MM.1S (cell line): Measurements from ENCODE around the gene MMP7.

ENCODE experiments used
- DNase-seq: peaks from one replicate; pipeline ENCODE4 v3.0.0-alpha.2; 2015
- H2AFZ ChIP-seq: fragments of 300-600 bp; sonication (generic); 2 replicates; pipeline ENCODE4 v1.6.0; 2016; ENCODE audit warnings: antibody characterized with exemption, low read length
- H3F3A ChIP-seq: fragments of 300-600 bp; sonication (generic); 2 replicates; pipeline ENCODE4 v1.6.1; 2016; ENCODE audit warnings: mild to moderate bottlenecking, antibody characterized with exemption, low read length, moderate library complexity, mixed read lengths; ENCODE audit not compliant: insufficient read depth
- H3K27ac ChIP-seq: fragments of 300-600 bp; sonication (generic); 2 replicates; pipeline ENCODE4 v1.5.1; 2016; ENCODE audit warnings: mild to moderate bottlenecking, low read length
- H3K27me3 ChIP-seq: fragments of 300-600 bp; sonication (generic); replicated peaks from 2 replicates; pipeline ENCODE4 v1.6.0; 2016; ENCODE audit warnings: low read length; ENCODE audit not compliant: insufficient read depth
- H3K36me3 ChIP-seq: fragments of 300-600 bp; sonication (generic); replicated peaks from 2 replicates; pipeline ENCODE4 v1.6.1; 2016; ENCODE audit warnings: mild to moderate bottlenecking, low read length, mixed read lengths; ENCODE audit not compliant: insufficient read depth
- H3K4me1 ChIP-seq: fragments of 300-600 bp; sonication (generic); 2 replicates; pipeline ENCODE4 v1.6.1; 2016; ENCODE audit warnings: low read length, mixed read lengths
- H3K4me2 ChIP-seq: fragments of 300-600 bp; sonication (generic); 2 replicates; pipeline ENCODE4 v1.6.0; 2016; ENCODE audit warnings: low read depth, low read length
- H3K4me3 ChIP-seq: fragments of 300-600 bp; sonication (generic); 2 replicates; pipeline ENCODE4 v1.5.1; 2016; ENCODE audit warnings: low read length, mixed read lengths
- H3K79me2 ChIP-seq: fragments of 300-600 bp; sonication (generic); 2 replicates; pipeline ENCODE4 v1.6.1; 2016; ENCODE audit warnings: mixed run types, low read length, mixed read lengths
- H3K9ac ChIP-seq: fragments of 300-600 bp; sonication (generic); 2 replicates; pipeline ENCODE4 v1.6.1; 2016; ENCODE audit warnings: low read length, mixed read lengths
- H3K9me2 ChIP-seq: fragments of 300-600 bp; sonication (generic); replicated peaks from 2 replicates; pipeline ENCODE4 v1.6.1; 2016; ENCODE audit warnings: mild to moderate bottlenecking, low read length, mixed read lengths; ENCODE audit not compliant: insufficient read depth
- H3K9me3 ChIP-seq: fragments of 300-600 bp; sonication (generic); replicated peaks from 2 replicates; pipeline ENCODE4 v1.6.1; 2016; ENCODE audit warnings: mild to moderate bottlenecking, low read length, mixed read lengths; ENCODE audit not compliant: insufficient read depth
- H4K20me1 ChIP-seq: fragments of 300-600 bp; sonication (generic); 2 replicates; pipeline ENCODE4 v1.6.1; 2016; ENCODE audit warnings: mild to moderate bottlenecking, low read length, moderate library complexity, mixed read lengths; ENCODE audit not compliant: insufficient read depth
- EZH2 ChIP-seq: fragments of 300-600 bp; sonication (generic); optimal IDR thresholded peaks from 2 replicates; pipeline ENCODE3; 2017; ENCODE audit warnings: low read depth, mild to moderate bottlenecking, antibody characterized with exemption, low read length, mixed read lengths
- EZH2phosphoT487 ChIP-seq: fragments of 300-600 bp; sonication (generic); IDR thresholded peaks from 2 replicates; pipeline ENCODE4 v1.6.1; 2018; ENCODE audit warnings: antibody characterized with exemption, low read length
- TF ChIP-seq, protein P1 (sequence below): fragments of 300-600 bp; sonication (generic); IDR thresholded peaks from 2 replicates; pipeline ENCODE4 v1.5.1; 2016; ENCODE audit warnings: antibody characterized with exemption, low read length, mixed read lengths

The MMP7 gene

DNA sequence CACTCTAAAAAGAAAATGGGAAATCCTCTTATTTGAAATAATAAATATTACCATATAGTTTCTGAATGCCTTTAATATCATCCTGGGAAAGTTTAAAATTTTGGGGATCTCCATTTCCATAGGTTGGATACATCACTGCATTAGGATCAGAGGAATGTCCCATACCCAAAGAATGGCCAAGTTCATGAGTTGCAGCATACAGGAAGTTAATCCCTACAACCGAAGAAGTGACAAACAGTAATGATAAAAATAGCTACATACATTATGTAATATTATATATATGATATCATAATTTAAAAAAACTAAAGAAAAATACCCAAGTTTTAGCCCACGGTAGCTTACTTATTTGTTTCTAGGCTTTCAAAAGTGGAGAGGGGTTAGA, 7.4 kb downstream of the MMP7 start:
- Histone ChIP-seq H3K27ac (no peak overlapping the region), H3K9ac (no peak overlapping the region), H3K9me2 (no peaks in the 10 kb centered on the region), H4K20me1 (no peaks in the 10 kb centered on the region), H3K4me2 (no peak overlapping the region), H3K79me2 (no peaks in the 10 kb centered on the region), H2AFZ (no peak overlapping the region), H3K27me3 (no peaks in the 10 kb centered on the region), H3K4me3 (no peak overlapping the region), H3K4me1 (no peaks in the 10 kb centered on the region), H3K36me3 (no peaks in the 10 kb centered on the region), H3F3A (no peaks in the 10 kb centered on the region), H3K9me3 (no peaks in the 10 kb centered on the region)
- no peak for DNase-seq
- TF ChIP-seq, protein P1, sequence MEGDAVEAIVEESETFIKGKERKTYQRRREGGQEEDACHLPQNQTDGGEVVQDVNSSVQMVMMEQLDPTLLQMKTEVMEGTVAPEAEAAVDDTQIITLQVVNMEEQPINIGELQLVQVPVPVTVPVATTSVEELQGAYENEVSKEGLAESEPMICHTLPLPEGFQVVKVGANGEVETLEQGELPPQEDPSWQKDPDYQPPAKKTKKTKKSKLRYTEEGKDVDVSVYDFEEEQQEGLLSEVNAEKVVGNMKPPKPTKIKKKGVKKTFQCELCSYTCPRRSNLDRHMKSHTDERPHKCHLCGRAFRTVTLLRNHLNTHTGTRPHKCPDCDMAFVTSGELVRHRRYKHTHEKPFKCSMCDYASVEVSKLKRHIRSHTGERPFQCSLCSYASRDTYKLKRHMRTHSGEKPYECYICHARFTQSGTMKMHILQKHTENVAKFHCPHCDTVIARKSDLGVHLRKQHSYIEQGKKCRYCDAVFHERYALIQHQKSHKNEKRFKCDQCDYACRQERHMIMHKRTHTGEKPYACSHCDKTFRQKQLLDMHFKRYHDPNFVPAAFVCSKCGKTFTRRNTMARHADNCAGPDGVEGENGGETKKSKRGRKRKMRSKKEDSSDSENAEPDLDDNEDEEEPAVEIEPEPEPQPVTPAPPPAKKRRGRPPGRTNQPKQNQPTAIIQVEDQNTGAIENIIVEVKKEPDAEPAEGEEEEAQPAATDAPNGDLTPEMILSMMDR = no peak
- TF ChIP-seq EZH2phosphoT487 (no peak), EZH2 (no peak)

GRCh38 chr11:102522312-102523188, 8.0 kb downstream of the MMP7 start:
- H3K9me2 ChIP-seq = no peaks in the 10 kb centered on the region
- H3K9me3 ChIP-seq = no peaks in the 10 kb centered on the region
- no peak overlapping the region for H3K9ac ChIP-seq
- TF ChIP-seq EZH2 (no peak), EZH2phosphoT487 (no peak)
- TF ChIP-seq, protein P1 = no peak
- DNase-seq = no peak
- H2AFZ ChIP-seq = no peak overlapping the region
- no peak overlapping the region for H3K4me3 ChIP-seq
- H3K4me1 ChIP-seq = no peaks in the 10 kb centered on the region
- H3F3A ChIP-seq = no peaks in the 10 kb centered on the region
- no peaks in the 10 kb centered on the region for H4K20me1 ChIP-seq
- H3K36me3 ChIP-seq = no peaks in the 10 kb centered on the region
- H3K27ac ChIP-seq = no peak overlapping the region
- H3K4me2 ChIP-seq = no peak overlapping the region
- no peaks in the 10 kb centered on the region for H3K27me3 ChIP-seq
- H3K79me2 ChIP-seq = no peaks in the 10 kb centered on the region

DNA sequence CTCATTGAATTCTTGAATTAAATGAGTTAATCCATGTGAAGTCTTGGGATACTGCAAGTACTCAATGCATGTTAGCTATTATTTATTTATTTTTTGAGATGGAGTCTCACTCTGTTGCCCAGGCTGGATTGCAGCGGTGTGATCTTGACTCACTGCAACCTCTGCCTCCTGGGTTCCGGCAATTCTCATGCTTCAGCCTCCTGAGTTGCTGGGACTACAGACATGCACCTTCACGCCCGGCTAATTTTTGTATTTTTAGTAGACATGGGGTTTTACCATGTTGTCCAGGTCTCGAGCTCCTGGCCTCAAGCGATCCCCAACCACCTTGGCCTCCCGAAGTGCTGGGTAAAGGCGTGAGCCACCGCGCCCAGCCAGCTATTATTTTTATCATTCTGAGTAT, 9.4 kb downstream of the MMP7 start:
- TF ChIP-seq EZH2phosphoT487 (no peak), EZH2 (no peak)
- TF ChIP-seq, protein P1 = no peak
- H3F3A ChIP-seq = no peaks in the 10 kb centered on the region
- no peaks in the 10 kb centered on the region for H3K9me2 ChIP-seq
- no peaks in the 10 kb centered on the region for H3K9me3 ChIP-seq
- no peak overlapping the region for H3K9ac ChIP-seq
- H3K36me3 ChIP-seq = no peaks in the 10 kb centered on the region
- no peak overlapping the region for H2AFZ ChIP-seq
- H3K79me2 ChIP-seq = no peaks in the 10 kb centered on the region
- no peak for DNase-seq
- H3K27ac ChIP-seq = no peak overlapping the region
- H3K4me2 ChIP-seq = no peak overlapping the region
- H3K4me1 ChIP-seq = no peaks in the 10 kb centered on the region
- H3K4me3 ChIP-seq = no peak overlapping the region
- H3K27me3 ChIP-seq = no peaks in the 10 kb centered on the region
- no peaks in the 10 kb centered on the region for H4K20me1 ChIP-seq
